Measurements from ENCODE around the gene IL18R1. TPM values are rescaled to one million over a fixed set of nuclear protein-coding genes. Genes with fewer than 3 reads are reported as not detected.

Gene IL18R1
- total and polyA plus RNA-seq, 7 donors: 0.60 to 5.2 (median 1.4) TPM

GRCh38 chr2:102418421-102418961 is 62.9 kb downstream of the IL18R1 start:
- WGBS, 2 donors: 32 to 63% methylated on average over 2 of the region's 2 CpGs
- H3K4me3 ChIP-seq: no peak overlapping the region
- no peak for DNase-seq
- intact Hi-C loops (cut with DNase I): no loop called here
- H3K27ac ChIP-seq: no peak overlapping the region
- TF ChIP-seq POLR2AphosphoS5 (IDR thresholded peaks at IDR 0.05) (no peak), CTCF (IDR thresholded peaks at IDR 0.05) (no peak), EP300 (IDR thresholded peaks at IDR 0.05) (no peak), POLR2A (IDR thresholded peaks at IDR 0.05) (no peak)
- no peaks in the 10 kb centered on the region for H3K27me3 ChIP-seq
- no peaks in the 10 kb centered on the region for H3K4me1 ChIP-seq
- no peaks in the 10 kb centered on the region for H3K9me3 ChIP-seq
- no peaks in the 10 kb centered on the region for H3K36me3 ChIP-seq

GRCh38 chr2:102420290-102420689 is 64.7 kb downstream of the IL18R1 start:
- H3K4me1 ChIP-seq: no peaks in the 10 kb centered on the region
- no peak overlapping the region for H3K27ac ChIP-seq
- intact Hi-C loops (cut with DNase I): no loop called here
- no peaks in the 10 kb centered on the region for H3K27me3 ChIP-seq
- no peaks in the 10 kb centered on the region for H3K9me3 ChIP-seq
- DNase-seq: no peak
- TF ChIP-seq EP300 (IDR thresholded peaks at IDR 0.05) (no peak), POLR2A (IDR thresholded peaks at IDR 0.05) (no peak), POLR2AphosphoS5 (IDR thresholded peaks at IDR 0.05) (no peak), CTCF (IDR thresholded peaks at IDR 0.05) (no peak)
- H3K4me3 ChIP-seq: no peak overlapping the region
- H3K36me3 ChIP-seq: no peaks in the 10 kb centered on the region
- WGBS, 2 donors: 88 to 92% methylated on average over 4 of the region's 4 CpGs

- Histone ChIP-seq H3K27me3 (no peaks in the 10 kb centered on the region), H3K4me1 (no peaks in the 10 kb centered on the region), H3K36me3 (no peaks in the 10 kb centered on the region), H3K4me3 (no peak overlapping the region), H3K9me3 (no peaks in the 10 kb centered on the region), H3K27ac (no peak overlapping the region)
- no peak for DNase-seq
- TF ChIP-seq CTCF (IDR thresholded peaks at IDR 0.05): no peak
- TF ChIP-seq POLR2A (IDR thresholded peaks at IDR 0.05): no peak
- TF ChIP-seq EP300 (IDR thresholded peaks at IDR 0.05): no peak
- WGBS, 2 donors: 67 to 73% methylated on average over 5 of the region's 5 CpGs
- intact Hi-C loops (cut with DNase I): no loop called here
Observed at GRCh38 chr2:102421890-102422759, 66.5 kb downstream of the IL18R1 start.

GRCh38 chr2:102422910-102423309 is 67.3 kb downstream of the IL18R1 start, which contains the start of gene IL18RAP:
IL18RAP (plus strand) TSS chr2:102423160; CDS start chr2:102423278, 118 bp downstream.
- Histone ChIP-seq H3K4me3 (no peak within 1 kb of the TSS), H3K4me1 (no peaks in the 10 kb centered on the region), H3K27me3 (no peaks in the 10 kb centered on the region), H3K36me3 (no peaks in the 10 kb centered on the region), H3K9me3 (no peaks in the 10 kb centered on the region), H3K27ac (no peak within 1 kb of the TSS)
- TF ChIP-seq EP300 (IDR thresholded peaks at IDR 0.05) (no peak), POLR2AphosphoS5 (IDR thresholded peaks at IDR 0.05) (no peak), CTCF (IDR thresholded peaks at IDR 0.05) (no peak), POLR2A (IDR thresholded peaks at IDR 0.05) (no peak)
- DNase-seq: no peak
- 83 to 87% methylated on average over 3 of the region's 3 CpGs for WGBS, 2 donors
- intact Hi-C loops (cut with DNase I): no loop called here

Measured in sigmoid colon (tissue), 7 donors.